Measurements from ENCODE around the gene ETV2. TPM values are rescaled to one million over a fixed set of nuclear protein-coding genes. Genes with fewer than 3 reads are reported as not detected.

ETV2 gene
- total RNA-seq, 2 donors from 2014 or later, result 1.2 to 1.3 TPM

DNA sequence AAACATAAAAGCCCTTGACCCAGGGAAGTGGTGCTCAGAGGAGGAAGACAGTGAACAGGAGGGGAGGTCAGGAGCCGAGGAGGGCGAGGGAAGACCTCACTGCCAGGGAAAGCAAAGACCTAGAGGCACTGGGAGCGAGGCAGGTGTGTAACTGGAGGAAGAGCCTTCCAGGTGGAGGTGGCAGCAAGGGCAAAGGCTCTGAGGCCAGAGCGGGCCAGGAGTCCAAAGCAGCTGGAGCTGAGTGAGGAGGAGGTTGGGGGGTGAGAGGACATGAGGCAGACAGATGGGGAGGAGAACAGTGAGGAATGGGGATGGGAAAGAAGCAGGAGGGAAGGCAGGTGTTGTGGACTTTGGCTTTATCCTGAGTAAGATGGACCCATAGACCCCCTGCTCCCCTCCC is 28.4 kb downstream of the ETV2 start:
- no peaks in the 10 kb centered on the region for H3K4me1 ChIP-seq (ENCODE audit: control insufficient read depth, insufficient read depth, low read length)
- no peaks in the 10 kb centered on the region for H3K9me3 ChIP-seq (ENCODE audit: control insufficient read depth, low read length)
- no peak overlapping the region for H3K4me3 ChIP-seq (ENCODE audit: low read length)
- Mint-ChIP-seq H3K36me3 (ENCODE audit: low read depth) (peaks cover 6% of the 10 kb centered on the region), H3K27ac (no peak overlapping the region), H3K4me1 (peaks cover 2% of the 10 kb centered on the region), H3K4me3 (no peak overlapping the region), H3K27me3 (ENCODE audit: insufficient read depth) (peaks cover 44% of the 10 kb centered on the region), H3K9me3 (no peaks in the 10 kb centered on the region)
- H3K27me3 ChIP-seq (ENCODE audit: control insufficient read depth, insufficient read depth, low read length, poor library complexity, severe bottlenecking), result peaks cover 22% of the 10 kb centered on the region
- H3K9ac ChIP-seq (ENCODE audit: extremely low read depth, low read length, poor library complexity, severe bottlenecking), result no peak overlapping the region
- DNase-seq, result no peak
- no peak overlapping the region for H3K27ac ChIP-seq (ENCODE audit: low read depth, low read length)
- H3K36me3 ChIP-seq (ENCODE audit: control insufficient read depth, insufficient read depth, low read length), result no peaks in the 10 kb centered on the region
- TF ChIP-seq, protein P1, sequence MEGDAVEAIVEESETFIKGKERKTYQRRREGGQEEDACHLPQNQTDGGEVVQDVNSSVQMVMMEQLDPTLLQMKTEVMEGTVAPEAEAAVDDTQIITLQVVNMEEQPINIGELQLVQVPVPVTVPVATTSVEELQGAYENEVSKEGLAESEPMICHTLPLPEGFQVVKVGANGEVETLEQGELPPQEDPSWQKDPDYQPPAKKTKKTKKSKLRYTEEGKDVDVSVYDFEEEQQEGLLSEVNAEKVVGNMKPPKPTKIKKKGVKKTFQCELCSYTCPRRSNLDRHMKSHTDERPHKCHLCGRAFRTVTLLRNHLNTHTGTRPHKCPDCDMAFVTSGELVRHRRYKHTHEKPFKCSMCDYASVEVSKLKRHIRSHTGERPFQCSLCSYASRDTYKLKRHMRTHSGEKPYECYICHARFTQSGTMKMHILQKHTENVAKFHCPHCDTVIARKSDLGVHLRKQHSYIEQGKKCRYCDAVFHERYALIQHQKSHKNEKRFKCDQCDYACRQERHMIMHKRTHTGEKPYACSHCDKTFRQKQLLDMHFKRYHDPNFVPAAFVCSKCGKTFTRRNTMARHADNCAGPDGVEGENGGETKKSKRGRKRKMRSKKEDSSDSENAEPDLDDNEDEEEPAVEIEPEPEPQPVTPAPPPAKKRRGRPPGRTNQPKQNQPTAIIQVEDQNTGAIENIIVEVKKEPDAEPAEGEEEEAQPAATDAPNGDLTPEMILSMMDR (conservative IDR thresholded peaks at IDR 0.05), result no peak
- WGBS, 2 experiments (ENCODE audit: insufficient coverage in 1 of 2, insufficient read length in 1 of 2), result 67 to 70% methylated on average over 4 of the region's 4 CpGs

DNA sequence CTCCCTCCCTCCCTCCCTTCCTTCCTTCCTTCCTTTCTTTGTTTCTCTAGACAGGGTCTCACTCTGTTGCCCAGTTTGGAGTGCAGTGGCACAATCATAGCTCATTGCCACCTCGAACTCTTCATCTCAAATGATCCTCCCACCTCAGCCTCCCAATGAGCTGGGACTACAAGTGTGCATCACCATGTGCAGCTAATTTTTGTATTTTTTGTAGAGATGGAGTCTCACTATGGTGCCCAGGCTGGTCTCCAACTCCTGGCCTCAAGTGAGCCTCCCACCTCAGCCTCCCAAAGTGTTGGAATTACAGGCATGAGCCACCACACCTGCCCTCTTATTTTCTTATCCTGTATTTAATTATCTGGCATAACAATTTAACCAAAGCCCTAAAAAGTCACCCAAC is 29.1 kb downstream of the ETV2 start:
- H3K27me3 Mint-ChIP-seq (ENCODE audit: insufficient read depth), result peaks cover 46% of the 10 kb centered on the region

DNA sequence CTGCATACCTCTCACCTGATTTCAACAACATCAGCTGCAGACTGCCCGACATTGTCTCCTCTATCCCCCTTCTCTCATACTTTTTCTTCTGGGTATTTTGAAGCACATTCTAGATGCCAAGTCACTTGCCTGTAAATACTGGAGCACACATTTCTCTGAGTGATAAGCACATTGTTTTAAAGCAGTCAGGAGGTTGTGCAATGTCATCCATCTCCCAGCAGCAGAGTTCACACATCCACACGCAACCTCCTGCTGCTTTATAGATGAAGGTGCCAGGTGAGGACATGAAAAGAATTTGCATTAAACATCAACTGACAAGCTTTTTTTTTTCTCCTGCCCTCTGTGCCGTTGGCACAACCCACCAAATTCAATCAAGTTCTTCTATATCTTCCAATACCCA is 30.3 kb downstream of the ETV2 start:
- Histone ChIP-seq H3K27me3 (ENCODE audit: control insufficient read depth, insufficient read depth, low read length, poor library complexity, severe bottlenecking) (peaks cover 22% of the 10 kb centered on the region), H3K4me3 (ENCODE audit: low read length) (no peak overlapping the region), H3K36me3 (ENCODE audit: control insufficient read depth, insufficient read depth, low read length) (no peaks in the 10 kb centered on the region), H3K27ac (ENCODE audit: low read depth, low read length) (no peak overlapping the region), H3K9me3 (ENCODE audit: control insufficient read depth, low read length) (no peaks in the 10 kb centered on the region), H3K9ac (ENCODE audit: extremely low read depth, low read length, poor library complexity, severe bottlenecking) (no peak overlapping the region), H3K4me1 (ENCODE audit: control insufficient read depth, insufficient read depth, low read length) (no peaks in the 10 kb centered on the region)
- Mint-ChIP-seq H3K27me3 (ENCODE audit: insufficient read depth) (peaks cover 57% of the 10 kb centered on the region), H3K36me3 (ENCODE audit: low read depth) (no peaks in the 10 kb centered on the region), H3K27ac (no peak overlapping the region), H3K9me3 (no peaks in the 10 kb centered on the region), H3K4me3 (no peak overlapping the region), H3K4me1 (peaks cover 2% of the 10 kb centered on the region)
- TF ChIP-seq, protein P1 (conservative IDR thresholded peaks at IDR 0.05), result no peak
- WGBS, 2 experiments (ENCODE audit: insufficient coverage in 1 of 2, insufficient read length in 1 of 2), result 82% methylated on average over 3 of the region's 3 CpGs; no CpG with 5 or more reads in 1 of the 2 experiments
- no peak for DNase-seq

More for the DNA sequence above, 29.1 kb downstream of the ETV2 start:
- Histone ChIP-seq H3K27me3 (ENCODE audit: control insufficient read depth, insufficient read depth, low read length, poor library complexity, severe bottlenecking) (peaks cover 22% of the 10 kb centered on the region), H3K36me3 (ENCODE audit: control insufficient read depth, insufficient read depth, low read length) (no peaks in the 10 kb centered on the region), H3K9ac (ENCODE audit: extremely low read depth, low read length, poor library complexity, severe bottlenecking) (no peak overlapping the region), H3K4me1 (ENCODE audit: control insufficient read depth, insufficient read depth, low read length) (no peaks in the 10 kb centered on the region), H3K27ac (ENCODE audit: low read depth, low read length) (no peak overlapping the region), H3K4me3 (ENCODE audit: low read length) (no peak overlapping the region), H3K9me3 (ENCODE audit: control insufficient read depth, low read length) (no peaks in the 10 kb centered on the region)
- 96 to 100% methylated on average over 1 of the region's 1 CpG for WGBS, 2 experiments (ENCODE audit: insufficient coverage in 1 of 2, insufficient read length in 1 of 2)
- no peak for DNase-seq
- Mint-ChIP-seq H3K4me3 (no peak overlapping the region), H3K36me3 (ENCODE audit: low read depth) (peaks cover 2% of the 10 kb centered on the region), H3K27ac (no peak overlapping the region), H3K4me1 (peaks cover 2% of the 10 kb centered on the region), H3K9me3 (no peaks in the 10 kb centered on the region)
- TF ChIP-seq, protein P1 (conservative IDR thresholded peaks at IDR 0.05), result no peak

All from endodermal cell (in vitro differentiated cells).